ENCODE results near the gene GPR135. TPM values are rescaled to one million over a fixed set of nuclear protein-coding genes. Genes with fewer than 3 reads are reported as not detected.
A peak's percentile ranks its signal among the peaks of the same experiment; 100 is the strongest.

The GPR135 gene
- total RNA-seq, 4 donors from 2014 or later, result 1.6 to 3.8 (median 1.6) TPM

GRCh38 chr14:59483819-59484638, 18.8 kb upstream of the GPR135 start, which contains the start of the genes JKAMP and L3HYPDH:
Gene JKAMP, plus strand, starts transcription at chr14:59484517. Its CDS starts 73 bp downstream, at chr14:59484590.
Gene L3HYPDH, minus strand, starts transcription at chr14:59484408. Its CDS starts 92 bp downstream, at chr14:59484316.
- Histone ChIP-seq H3K9me3 (no peaks in the 10 kb centered on the region), H3K4me1 (peaks cover 33 to 37% of the 10 kb centered on the region in 2 donors), H3K27me3 (no peaks in the 10 kb centered on the region), H3K27ac (peak within 1 kb of the TSS; percentile 89 to 95 (median 94)), H3K4me3 (peak within 1 kb of the TSS; percentile 90 to 95 (median 92)), H3K36me3 (peaks cover 0 to 15% of the 10 kb centered on the region in 2 donors)
- ATAC-seq (peak; percentile 93 to 94), DNase-seq (peak; percentile 95)
- peak; percentile 79 to 83 for TF ChIP-seq POLR2A (IDR thresholded peaks at IDR 0.05)
- peak; percentile 58 to 78 (median 73) for TF ChIP-seq CTCF (IDR thresholded peaks at IDR 0.05 in 4 of 5, conservative IDR thresholded peaks at IDR 0.05 in 1 of 5)
- in situ Hi-C loops (cut with MboI; ENCODE audit: low sequenced_read_pairs in 4 of 4), result no loop called here
- intact Hi-C loops (cut with DNase I; ENCODE audit: low total_unique reads), result loop anchor here (2.0 to 5.0 kb wide), 3 partner anchors 17 to 698 kb away; partner anchors contain the start of gene GPR135

GRCh38 chr14:59483363-59483762, 18.2 kb upstream of the GPR135 start:
- in situ Hi-C loops (cut with MboI; ENCODE audit: low sequenced_read_pairs in 4 of 4) (no loop called here), intact Hi-C loops (cut with DNase I; ENCODE audit: low total_unique reads) (loop anchor here (2.0 to 5.0 kb wide), 2 partner anchors 19 to 699 kb away; partner anchors contain the start of gene GPR135)
- no peaks in the 10 kb centered on the region for H3K27me3 ChIP-seq
- DNase-seq (no peak), ATAC-seq (peak in 1 of 2 donors; percentile 15)
- TF ChIP-seq CTCF (IDR thresholded peaks at IDR 0.05 in 4 of 5, conservative IDR thresholded peaks at IDR 0.05 in 1 of 5) (no peak), POLR2A (IDR thresholded peaks at IDR 0.05) (no peak)
- peak overlapping the region; percentile 89 to 95 (median 94) for H3K27ac ChIP-seq
- no peaks in the 10 kb centered on the region for H3K9me3 ChIP-seq
- H3K4me1 ChIP-seq, result peaks cover 33 to 37% of the 10 kb centered on the region in 2 donors
- H3K4me3 ChIP-seq, result peak overlapping the region; percentile 90 to 95 (median 92)
- H3K36me3 ChIP-seq, result peaks cover 0 to 15% of the 10 kb centered on the region in 2 donors

DNA sequence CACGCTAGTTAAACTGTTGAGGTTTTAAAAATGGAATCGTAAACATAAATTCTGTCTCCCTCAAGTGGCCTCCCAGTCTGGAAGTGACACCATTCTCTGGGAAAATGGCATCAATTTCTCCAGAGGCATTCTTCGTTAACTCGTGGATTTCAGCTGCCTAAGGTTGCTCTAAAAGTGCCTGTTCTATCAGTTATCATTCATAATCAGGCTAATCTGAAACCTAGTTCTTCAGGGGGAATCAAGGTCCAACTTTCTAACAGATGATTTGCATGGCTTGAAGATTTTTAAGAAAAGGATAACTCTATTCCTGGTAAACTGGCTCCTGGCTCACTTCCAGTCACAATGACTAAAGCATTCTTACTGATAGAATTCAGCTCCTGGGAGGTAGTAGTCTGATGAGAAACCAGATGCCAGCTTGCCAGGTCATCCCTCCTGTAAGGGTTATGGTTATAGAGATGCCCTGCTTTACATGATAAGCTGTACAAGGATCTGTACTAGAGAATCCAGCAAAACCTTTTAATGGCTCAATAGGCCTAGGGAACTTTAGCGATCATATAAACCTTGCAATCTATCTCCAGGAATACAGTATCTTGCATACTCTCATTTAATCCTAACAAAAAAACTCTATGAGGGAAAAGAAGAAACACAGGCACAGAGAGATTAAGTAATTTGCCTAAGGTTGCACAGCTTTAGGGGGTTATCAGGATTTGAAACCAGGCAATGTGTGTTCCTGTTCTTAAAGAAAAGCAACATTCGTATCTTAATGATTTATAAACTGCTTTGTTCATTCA, 17.6 kb upstream of the GPR135 start:
- intact Hi-C loops (cut with DNase I; ENCODE audit: low total_unique reads) (loop anchor here (2.0 to 5.0 kb wide), 2 partner anchors 18 to 700 kb away; partner anchors contain the start of gene GPR135), in situ Hi-C loops (cut with MboI; ENCODE audit: low sequenced_read_pairs in 4 of 4) (no loop called here)
- peaks cover 33 to 37% of the 10 kb centered on the region in 2 donors for H3K4me1 ChIP-seq
- TF ChIP-seq POLR2A (IDR thresholded peaks at IDR 0.05) (no peak), CTCF (IDR thresholded peaks at IDR 0.05 in 4 of 5, conservative IDR thresholded peaks at IDR 0.05 in 1 of 5) (no peak)
- no peak for DNase-seq
- peaks cover 0 to 11% of the 10 kb centered on the region in 2 donors for H3K36me3 ChIP-seq
- H3K27me3 ChIP-seq, result no peaks in the 10 kb centered on the region
- no peak for ATAC-seq
- H3K9me3 ChIP-seq, result no peaks in the 10 kb centered on the region
- peak overlapping the region; percentile 90 to 95 (median 92) for H3K4me3 ChIP-seq
- H3K27ac ChIP-seq, result peak overlapping the region; percentile 89 to 95 (median 94)

- H3K4me1 ChIP-seq, result peaks cover 33 to 37% of the 10 kb centered on the region in 2 donors
- H3K36me3 ChIP-seq, result peaks cover 0 to 10% of the 10 kb centered on the region in 2 donors
- DNase-seq (no peak), ATAC-seq (no peak)
- H3K9me3 ChIP-seq, result no peaks in the 10 kb centered on the region
- intact Hi-C loops (cut with DNase I; ENCODE audit: low total_unique reads), result loop anchor here (2.0 to 5.0 kb wide), 2 partner anchors 17 to 700 kb away; partner anchors contain the start of gene GPR135
- H3K27ac ChIP-seq, result peak overlapping the region; percentile 89 to 95 (median 94)
- TF ChIP-seq POLR2A (IDR thresholded peaks at IDR 0.05) (no peak), CTCF (IDR thresholded peaks at IDR 0.05 in 4 of 5, conservative IDR thresholded peaks at IDR 0.05 in 1 of 5) (no peak)
- in situ Hi-C loops (cut with MboI; ENCODE audit: low sequenced_read_pairs in 4 of 4), result no loop called here
- H3K27me3 ChIP-seq, result no peaks in the 10 kb centered on the region
- peak overlapping the region in 3 of 4 donors; percentile 90 to 95 (median 93) for H3K4me3 ChIP-seq
Measured at GRCh38 chr14:59481871-59482540, 16.8 kb upstream of the GPR135 start.

All from gastrocnemius medialis (tissue), 4 donors.